NOMO-1 treated with DMSO at 0.1 percent for 48 hours (cell line): ENCODE measurements around the gene WWC2.
"Not testable (repeated sequence)": the region's sequence is repeated elsewhere in the genome, so short reads cannot be mapped to it uniquely, and the experiment has no call there.

Source experiments
- DNase-seq: peaks from one replicate; lab custom pipeline; 2025; ENCODE audit not compliant: unreplicated experiment; lab: John Stamatoyannopoulos, UW

Gene WWC2

DNA sequence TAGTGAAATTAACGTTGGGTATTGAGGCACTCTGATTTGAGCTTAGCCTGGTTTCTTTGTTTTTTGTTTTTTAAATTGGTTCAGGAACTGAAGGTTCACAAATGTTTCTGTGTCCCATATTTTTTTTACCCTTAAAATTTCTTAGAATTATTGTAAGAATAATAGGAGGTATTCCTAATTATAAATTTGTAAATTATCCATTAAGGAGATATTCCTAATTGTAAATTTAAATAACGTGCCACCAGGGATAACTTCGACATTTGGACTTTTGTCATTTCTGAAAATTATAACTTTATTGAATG, 1.2 kb downstream of the WWC2 start:
- DNase-seq, result no peak

DNA sequence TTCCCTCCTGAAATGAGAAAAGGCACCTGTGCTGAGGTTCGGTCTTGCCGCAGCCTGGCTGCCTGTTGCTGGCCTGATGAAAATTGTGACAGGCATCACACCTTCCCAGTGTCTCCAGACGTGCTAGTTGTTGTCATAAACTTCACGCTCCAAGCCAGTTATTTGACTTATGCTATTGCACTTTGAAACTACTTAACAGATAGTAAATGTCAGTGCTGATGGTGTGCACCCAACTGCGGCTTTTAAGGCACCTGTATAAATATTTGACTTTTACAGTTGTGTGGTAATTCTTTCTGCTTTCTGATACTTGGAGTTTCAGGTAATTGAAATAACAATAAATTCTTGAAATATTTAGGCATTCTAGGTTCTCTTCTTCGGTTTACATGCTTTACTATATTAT, 1.8 kb downstream of the WWC2 start:
- no peak for DNase-seq

DNA sequence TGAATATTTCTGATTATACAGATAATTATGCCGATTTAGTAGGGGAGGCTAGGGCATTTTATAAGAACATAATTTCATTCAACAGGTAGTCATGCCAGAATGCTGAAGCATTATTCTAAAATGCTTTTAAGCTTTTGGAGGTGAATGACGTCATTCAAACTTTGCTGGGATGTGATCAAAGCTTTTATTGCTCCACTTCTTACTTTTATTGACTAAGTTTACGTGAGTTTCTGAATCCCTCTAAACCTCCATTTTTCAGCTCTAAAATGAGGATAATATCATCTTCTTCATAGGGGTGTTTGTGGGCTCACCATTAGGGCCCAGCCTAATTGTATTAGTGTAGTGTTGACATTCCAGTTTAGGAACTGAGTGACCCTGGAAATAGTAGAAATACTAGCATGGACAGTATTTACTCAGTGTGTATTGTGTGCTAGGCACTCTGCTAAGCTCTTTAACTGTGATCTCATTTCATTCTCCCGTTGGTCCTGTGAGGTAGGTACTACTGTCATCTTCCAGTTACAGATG, 3.0 kb downstream of the WWC2 start:
- DNase-seq, result no peak

DNA sequence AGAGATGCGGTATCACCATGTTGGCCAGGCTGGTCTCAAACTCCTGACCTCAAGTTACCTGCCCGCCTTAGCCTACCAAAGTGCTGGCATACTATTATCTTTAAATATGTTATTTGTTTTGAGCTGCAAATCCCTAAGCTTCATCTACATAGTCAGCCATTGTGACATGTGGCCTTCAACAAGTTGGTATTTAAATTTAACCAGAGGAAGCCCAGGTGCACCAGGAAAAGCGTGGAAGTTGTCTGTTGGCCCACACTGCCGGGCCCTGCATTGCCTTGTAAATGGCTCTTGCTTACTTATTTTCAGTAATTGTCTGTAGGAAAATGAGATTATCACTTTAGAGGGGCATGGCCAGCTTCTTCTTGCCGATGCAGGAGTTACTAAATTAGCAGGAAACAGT, 6.0 kb downstream of the WWC2 start:
- no peak for DNase-seq

DNA sequence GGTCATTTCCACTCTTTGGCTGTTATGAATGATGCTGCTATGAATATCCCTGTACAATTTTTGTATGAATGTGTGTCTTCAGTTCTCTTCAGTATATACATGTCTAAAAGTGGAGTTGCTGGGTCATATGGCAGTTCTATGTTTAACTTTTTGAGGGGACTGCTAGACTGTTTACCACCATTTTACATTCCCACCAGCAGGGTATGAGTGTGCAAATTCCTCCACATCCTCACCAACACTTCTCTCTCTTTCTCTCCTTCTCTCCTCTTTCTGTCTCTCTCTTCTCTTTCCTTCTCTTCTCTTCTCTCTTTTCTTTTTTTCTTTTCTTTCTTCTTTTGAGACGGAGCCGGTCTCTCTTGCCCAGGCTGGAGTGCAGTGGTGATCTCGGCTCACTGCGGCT, 7.8 kb downstream of the WWC2 start:
- DNase-seq, result no peak

DNA sequence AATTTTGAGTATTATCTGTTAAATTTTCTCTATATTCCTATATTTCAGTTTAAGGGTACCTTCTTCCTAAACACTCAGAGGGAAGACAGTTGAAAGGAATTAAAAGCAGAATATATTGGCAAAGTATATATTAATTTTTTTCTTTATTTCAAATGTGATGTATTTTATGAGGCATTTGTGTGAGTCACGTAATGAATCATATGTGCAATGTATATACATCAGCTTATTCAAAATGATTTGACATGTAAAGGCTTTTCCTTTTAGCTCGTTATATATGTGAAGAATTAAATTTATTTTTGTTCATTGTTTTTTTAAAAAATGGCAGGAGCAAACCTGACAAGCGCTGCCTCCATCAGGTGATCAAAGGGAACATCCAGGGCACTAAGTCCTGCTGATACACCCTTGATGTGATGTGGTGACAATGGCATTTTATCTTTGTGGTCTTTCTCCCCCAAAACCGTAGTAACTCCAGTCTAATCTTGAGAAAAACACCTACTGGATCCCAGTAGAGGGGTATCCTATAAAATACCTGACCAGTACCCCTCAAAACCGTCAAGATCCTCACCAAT, 8.9 kb downstream of the WWC2 start:
- no peak for DNase-seq

DNA sequence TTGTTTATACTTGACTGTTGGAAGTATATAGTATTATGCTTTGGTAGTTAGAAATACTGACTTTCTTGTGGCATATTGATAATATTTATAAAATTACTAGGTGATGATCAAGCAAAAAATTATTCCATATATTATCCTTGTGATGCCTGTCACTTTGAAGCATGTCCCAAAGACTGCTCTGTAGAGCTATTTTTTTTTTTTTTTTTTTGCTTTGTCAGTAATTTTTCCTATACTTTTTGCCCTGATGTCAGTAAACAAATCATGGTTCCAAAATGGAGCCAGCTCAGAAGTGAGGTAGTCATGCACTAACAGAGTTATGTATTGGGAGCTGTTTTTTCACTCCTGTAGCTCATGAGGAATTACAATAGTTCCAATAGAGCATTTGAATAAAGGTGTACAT, 11.2 kb downstream of the WWC2 start:
- no peak for DNase-seq

DNA sequence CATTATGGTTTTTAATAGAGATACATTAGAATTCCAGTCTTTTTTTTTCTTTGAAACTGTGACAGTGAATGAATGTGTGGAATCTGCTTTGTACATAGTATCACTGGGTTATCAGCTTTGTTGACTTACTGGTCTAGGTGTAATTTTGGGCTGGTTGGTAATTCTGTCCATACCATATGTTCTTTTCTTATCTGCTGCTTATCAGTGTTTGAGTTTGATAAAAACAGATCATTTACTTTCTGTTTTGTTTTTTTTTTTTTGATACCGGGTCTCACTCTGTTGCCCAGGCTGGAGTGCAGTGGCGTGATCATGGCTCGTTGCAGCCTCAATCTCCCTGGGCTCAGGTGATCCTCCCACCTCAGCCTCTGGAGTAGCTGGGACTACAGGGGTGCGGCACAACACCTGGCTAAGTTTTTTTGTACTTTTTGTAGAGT, 12.4 kb downstream of the WWC2 start:
- no peak for DNase-seq

DNA sequence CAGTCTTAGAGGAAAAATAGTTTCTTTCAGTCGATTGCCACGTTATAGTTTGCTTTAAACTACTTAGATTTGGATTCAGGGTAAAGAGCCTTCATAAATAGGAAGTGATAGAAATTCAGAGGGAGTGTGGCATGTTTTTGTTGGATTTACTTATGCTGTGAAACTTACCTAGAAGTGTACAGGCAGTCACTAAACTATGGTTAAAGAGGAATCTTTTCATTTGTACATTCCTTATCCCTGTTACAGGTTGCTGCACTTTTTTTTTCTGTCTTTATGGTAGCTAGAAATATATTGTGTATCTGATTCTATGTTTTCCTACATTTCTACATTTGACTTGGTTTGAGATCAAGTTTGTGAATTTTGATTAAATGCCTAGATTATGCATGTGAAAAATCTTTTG, 19.1 kb downstream of the WWC2 start:
- DNase-seq, result no peak

DNA sequence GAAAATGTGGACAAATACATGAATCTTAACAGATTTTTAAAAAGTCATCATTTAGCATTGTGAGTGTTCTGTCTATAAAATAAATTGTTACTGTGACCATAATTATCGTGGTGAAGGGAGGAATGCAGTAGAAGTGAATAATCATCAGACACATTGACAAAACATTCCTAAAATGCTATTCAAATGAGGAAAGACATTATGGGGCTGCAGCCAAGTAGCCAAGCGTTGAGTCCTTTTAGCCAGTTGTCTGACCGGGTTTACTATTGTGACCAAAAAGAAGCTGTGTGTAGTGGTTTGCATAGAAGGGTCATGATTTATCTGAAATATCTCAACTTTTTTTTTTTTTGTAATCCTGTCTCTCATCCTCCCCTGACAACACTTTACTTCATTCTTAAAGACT, 19.5 kb downstream of the WWC2 start:
- DNase-seq, result no peak

DNA sequence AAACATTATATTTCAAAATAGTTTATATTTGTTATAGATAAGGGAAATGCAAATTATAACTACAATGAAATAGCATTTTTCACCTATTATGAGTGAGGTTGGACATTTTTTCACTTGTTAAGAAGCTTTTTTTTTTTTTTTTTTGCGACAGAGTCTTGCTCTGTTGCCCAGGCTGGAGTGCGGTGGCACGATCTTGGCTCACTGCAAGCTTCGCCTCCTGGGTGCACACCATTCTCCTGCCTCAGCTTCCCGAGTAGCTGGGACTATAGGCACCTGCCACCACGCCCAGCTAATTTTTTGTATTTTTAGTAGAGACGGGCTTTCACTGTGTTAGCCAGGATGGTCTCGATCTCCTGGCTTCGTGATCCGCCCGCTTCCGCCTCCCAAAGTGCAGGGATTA, 22.6 kb downstream of the WWC2 start:
- not testable (repeated sequence) for DNase-seq

DNA sequence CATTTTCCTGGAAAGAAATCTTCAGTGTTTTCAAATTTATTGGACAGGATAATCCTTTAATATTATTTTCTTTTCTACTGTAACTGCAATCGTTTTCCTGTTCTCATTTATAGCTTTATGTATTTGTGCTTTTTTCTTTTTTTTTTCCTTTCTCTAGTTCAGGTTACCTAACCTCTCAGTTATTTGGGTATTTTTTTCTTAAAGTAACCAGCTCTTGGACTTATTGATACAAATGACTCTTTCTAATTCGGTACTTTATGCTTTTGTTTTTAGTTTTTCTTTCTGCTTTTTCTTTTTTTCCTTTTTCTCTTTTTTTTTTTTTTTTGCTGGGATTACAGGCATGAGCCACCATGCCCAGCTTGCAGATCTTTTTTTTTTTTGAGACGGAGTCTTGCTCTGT, 25.2 kb downstream of the WWC2 start:
- DNase-seq, result no peak

DNA sequence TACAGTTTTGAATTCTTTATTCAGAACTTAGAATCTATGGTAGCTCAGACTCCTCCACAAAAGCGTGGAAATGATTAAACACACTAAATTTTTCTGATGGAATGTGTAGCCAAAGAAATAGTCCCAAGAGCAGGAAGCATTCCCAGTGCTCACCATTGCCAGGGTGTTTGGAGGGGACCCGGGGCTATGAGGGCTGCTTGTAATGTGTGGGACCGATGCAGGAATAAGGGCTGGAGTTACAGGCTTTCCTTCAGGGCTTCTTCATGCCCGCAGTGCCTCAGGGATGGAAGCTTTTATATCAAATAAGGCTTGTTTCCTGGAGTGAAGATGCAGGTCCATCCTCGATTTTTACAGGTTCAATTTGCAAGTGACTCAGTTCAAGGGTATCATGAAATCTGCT, 25.8 kb downstream of the WWC2 start:
- DNase-seq, result no peak

DNA sequence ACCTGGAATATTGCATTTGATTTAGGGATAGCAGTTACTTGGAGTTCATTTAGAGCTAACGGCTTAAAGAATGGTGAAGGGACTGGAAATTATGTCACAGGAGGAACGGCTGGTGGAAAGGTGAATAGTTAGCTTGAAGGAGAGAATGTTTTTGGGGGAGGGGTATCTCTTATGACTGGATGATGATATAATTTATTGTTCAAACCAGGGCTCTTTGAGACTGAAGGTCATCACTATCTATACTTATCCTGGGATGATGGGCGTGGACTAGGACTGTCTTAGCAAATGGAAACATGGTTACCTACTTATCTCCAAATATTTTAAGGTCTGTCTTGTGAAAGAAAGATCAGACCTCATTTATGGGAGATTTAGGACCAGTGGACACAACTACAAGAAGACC, 30.1 kb downstream of the WWC2 start:
- DNase-seq, result no peak

DNA sequence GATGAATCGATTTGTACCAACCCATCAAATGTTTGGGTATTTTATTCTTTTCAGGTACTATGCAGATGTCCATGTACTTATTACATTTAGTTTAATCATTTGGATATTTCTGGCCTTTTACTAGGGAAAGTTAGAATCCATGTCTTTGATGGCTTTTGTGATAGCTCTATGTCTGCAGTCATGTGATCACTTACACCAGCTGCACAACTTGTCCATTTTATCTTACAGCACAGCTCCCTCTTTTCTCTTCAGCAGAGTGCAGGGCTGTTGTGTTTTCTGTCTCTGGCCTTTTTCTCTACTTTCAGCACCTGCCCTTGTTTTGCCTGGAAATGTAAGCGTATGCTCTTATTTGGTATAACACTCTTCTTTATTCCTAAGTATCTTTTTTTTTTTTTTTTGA, 30.6 kb downstream of the WWC2 start:
- DNase-seq, result no peak

DNA sequence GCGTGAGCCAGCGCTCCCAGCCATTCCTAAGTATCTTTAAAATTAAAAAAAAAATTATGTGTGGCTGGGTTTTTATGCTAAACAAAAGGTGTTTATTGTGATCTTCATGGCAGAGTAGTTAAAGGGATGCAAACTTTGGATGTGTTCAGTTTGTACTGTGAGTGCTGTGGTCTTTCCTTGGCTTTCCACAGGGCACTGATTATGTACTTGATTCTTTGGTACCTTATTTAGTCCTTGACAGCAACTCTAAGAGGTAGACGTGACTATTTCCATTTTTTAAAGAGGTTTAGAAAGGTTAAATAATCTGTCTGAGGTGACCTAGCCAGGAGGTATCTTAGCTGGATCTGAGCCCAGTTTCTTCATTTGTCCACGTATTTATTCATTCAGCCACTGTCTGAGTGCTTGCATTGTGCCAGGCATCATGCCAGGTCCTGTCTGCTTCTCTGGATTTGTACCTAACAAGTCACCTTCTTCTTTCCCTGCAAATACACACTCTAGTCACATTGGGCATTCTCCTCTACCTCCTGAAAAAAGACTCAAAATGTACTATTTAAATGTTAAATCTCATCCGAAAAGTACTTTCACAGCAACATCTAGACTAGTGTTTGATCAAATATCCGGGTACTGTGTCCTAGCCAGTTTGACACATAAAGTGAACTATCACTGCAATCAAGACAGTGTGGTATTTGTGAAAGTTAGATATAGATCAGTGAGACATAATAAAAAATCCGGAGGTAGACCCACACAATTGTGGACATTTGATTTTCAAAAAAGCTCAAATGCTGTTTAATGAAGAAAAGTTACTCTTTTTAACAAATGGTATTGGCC, 31.5 kb downstream of the WWC2 start:
- DNase-seq, result no peak

DNA sequence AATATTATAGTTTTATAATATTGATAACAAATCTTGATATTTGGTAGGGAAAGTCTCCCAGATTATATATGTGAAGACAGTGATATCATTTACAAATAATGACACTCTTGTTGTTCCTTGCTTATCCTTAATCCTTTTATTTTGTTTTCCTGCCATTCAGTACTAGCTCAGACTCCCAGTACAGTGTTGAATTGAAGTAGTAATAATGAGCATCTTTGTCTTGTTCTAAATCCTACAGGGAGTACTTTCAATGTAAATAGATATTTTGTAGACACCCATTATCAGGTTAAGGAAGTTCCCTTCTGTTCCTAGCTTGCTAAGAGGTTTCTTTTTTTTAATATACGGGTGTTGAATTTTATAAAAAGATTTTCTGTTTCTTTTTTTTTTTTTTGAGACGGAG, 33.0 kb downstream of the WWC2 start:
- DNase-seq, result no peak

DNA sequence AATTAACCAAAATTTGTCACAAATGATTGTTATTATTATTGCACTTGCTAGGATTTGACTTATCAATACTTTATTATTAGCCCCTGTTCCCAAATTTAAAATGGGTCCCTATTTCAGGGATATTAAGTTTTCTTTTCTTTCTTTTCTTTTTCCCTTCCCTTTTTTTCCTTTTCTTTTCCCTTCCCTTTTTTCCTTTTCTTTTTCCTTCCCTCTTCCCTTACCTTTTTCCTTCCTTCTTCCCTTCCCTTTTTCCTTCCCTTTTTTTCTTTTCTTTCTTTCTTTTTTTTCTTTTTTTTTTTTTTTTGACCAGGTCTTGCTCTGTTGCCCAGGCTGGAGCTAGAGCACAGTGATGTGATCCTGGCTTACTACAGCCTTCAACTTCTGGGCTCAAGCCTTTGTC, 33.8 kb downstream of the WWC2 start:
- no peak for DNase-seq

DNA sequence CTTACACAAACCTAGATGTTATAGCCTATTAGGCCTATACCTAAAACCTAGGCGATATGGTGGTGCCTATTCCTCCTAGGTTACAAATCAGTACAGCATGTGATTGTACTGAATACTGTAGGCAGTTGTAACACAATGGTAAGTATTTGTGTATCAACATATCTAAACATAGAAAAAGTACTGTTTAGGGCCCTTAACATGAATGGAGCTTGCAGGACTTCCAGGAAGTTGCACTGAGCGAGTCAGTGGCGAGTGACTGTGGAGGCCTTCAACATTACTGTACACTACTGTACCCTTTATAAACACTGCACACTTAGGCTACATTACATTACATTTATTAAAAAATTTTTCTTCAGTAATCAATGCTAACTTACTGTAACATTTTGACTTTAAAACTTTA, 37.8 kb downstream of the WWC2 start:
- no peak for DNase-seq

DNA sequence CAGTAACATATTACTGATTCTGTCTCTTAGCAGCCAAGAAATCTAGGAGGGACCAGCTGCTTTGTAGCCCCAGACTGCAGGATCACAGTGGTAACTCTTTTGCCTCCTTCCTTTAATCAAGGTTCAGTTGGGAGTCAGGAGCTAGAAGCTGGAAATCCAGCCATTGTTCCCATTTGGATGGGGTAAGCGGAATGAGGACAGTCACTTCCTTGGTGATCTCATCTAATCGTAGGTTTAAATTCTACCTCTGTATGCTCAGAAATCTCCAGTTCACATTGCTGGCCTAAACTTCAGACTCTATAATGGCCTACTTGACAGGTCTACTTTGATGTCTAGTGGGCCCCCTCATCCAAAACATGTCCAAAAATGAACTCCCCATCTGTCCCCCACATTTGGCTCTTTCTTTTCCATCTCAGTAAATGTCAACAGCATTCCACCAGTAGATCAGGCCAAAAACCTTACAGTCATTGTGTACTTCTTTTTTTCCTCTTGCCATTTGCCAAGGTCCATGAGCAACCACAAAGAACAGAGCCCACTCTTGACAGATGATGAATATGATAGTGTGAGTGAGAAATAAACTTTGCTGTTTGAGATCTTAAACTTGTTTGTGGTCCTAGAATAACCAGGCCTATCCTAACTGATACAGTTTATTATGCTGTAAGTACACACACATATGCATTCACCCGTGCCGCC, 40.1 kb downstream of the WWC2 start:
- no peak for DNase-seq

DNA sequence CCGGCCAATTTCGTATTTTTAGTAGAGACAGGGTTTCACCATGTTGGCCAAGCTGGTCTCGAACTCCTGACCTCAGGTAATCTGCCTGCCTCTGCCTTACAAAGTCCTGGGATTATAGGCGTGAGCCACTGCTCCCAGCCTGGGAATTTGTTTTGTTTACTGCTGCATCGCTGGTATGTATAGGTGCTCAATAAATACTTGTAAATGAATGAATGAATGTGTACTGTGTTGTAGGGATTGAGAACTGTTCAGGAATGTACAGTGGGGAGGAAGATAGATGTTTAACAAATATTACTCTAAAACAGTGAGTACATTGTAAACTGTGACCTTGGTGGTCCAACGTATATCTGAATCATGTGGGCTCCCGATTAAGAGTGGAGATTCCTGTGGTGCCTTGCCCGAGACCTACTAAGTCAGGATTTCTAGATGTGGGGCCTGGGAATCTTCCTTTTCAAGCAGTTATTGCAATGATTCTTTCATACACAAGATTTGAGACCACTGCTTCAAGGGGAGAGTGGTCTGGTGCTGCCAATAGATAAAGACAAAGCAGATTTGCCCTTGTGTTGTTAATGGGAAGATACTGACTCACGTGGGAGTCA, 41.0 kb downstream of the WWC2 start:
- DNase-seq, result no peak

DNA sequence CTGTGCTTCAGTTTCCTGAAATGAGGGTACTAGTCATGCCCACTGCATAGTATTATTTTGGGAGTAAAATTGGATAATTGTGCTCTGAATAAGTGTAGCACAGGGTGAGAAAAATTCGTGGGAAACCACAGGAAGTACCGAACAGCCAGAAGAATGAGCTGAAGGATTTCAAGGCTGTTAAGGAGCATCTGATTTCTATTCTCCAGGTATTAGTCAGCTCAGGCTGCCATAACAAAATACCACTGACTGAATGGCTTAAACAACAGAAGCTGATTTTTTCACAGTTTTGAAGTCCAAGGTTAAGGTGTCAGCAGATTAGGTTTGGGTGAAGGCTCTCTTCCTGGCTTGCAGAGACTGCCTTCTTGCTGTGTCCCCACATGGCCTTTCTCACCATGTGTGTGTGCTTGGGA, 41.9 kb downstream of the WWC2 start:
- no peak for DNase-seq
